Spleen (tissue), 11 donors: Measurements from ENCODE around the gene NHERF1. TPM values are rescaled to one million over a fixed set of nuclear protein-coding genes. Genes with fewer than 3 reads are reported as not detected.

ENCODE experiments used
- DNase-seq: peaks from one replicate; pipeline ENCODE4 v3.0.0-alpha.2; 2020
- H3K27ac ChIP-seq, 8 donors: fragments of 200-600 bp; sonication (generic) in 7 of 8; 1 replicate in 4 of 8; 2 replicates in 4 of 8; pipeline versions ENCODE4 v1.5.0 to v1.8.0; 2016 to 2021; ENCODE audit warnings: inconsistent platforms in 4 of 8, mild to moderate bottlenecking in 4 of 8, moderate library complexity in 1 of 8
- H3K27me3 ChIP-seq, 7 donors: fragments of 200-600 bp; sonication (generic) in 6 of 7; replicated peaks in 1 of 7; 1 replicate in 4 of 7; 2 replicates in 3 of 7; pipeline versions ENCODE4 v1.5.0 to v1.8.0; 2016 to 2021; ENCODE audit warnings: inconsistent platforms in 3 of 7, mild to moderate bottlenecking in 1 of 7
- H3K36me3 ChIP-seq, 6 donors: fragments of 200-600 bp; sonication (generic) in 5 of 6; 1 replicate in 4 of 6; 2 replicates in 2 of 6; pipeline versions ENCODE4 v1.5.0 to v1.8.0; 2016 to 2021; ENCODE audit warnings: inconsistent platforms in 2 of 6
- H3K4me1 ChIP-seq, 6 donors: fragments of 200-600 bp; sonication (generic) in 5 of 6; 1 replicate in 3 of 6; 2 replicates in 3 of 6; pipeline versions ENCODE4 v1.5.0 to v1.8.0; 2016 to 2021; ENCODE audit warnings: inconsistent platforms in 3 of 6
- H3K4me3 ChIP-seq, 8 donors: fragments of 200-600 bp; sonication (generic) in 7 of 8; 1 replicate in 4 of 8; 2 replicates in 4 of 8; pipeline versions ENCODE4 v1.5.0 to v1.8.0; 2016 to 2021; ENCODE audit warnings: inconsistent platforms in 4 of 8, mild to moderate bottlenecking in 4 of 8, moderate library complexity in 2 of 8
- H3K9me3 ChIP-seq, 8 donors: fragments of 200-600 bp; sonication (generic) in 7 of 8; 1 replicate in 4 of 8; 2 replicates in 4 of 8; pipeline versions ENCODE4 v1.5.0 to v1.8.0; 2016 to 2021; ENCODE audit warnings: inconsistent platforms in 4 of 8
- POLR2A ChIP-seq, 3 donors: fragments of 450-650 bp; IDR thresholded peaks; one replicate each; pipeline ENCODE4 v1.5.1; 2017; ENCODE audit warnings: antibody characterized with exemption in 3 of 3, mild to moderate bottlenecking in 1 of 3
- POLR2AphosphoS5 ChIP-seq, 3 donors: sonication (generic); formaldehyde crosslinking; IDR thresholded peaks; one replicate each; pipeline ENCODE4 v1.5.1; 2017; ENCODE audit warnings: antibody characterized with exemption in 3 of 3
- WGBS, 5 donors: extraction: QIAGEN DNeasy Blood & Tissue Kit in 3 of 5; methylation state at CpG; one replicate each; pipeline versions ENCODE4 v1.1.5 to v1.1.7; 2013 to 2018; 5-methylcytosine and 5-hydroxymethylcytosine counted together
- intact Hi-C: fragments of 100-400 bp; cut with DNase I; formaldehyde crosslinking; loops from one replicate; pipeline ENCODE4 v1.15.0; 2023; ENCODE audit warnings: low total_unique reads
- polyA plus RNA-seq, 3 donors: library from polyadenylated mRNA; stranded (reverse); fragments of 200-250 nt; gene quantifications; one replicate each; pipeline ENCODE4 v1.2.1, GENCODE V29; 2013
- total RNA-seq, 7 donors: library from RNA; depleted of rRNA in 3 of 7; stranded (reverse); fragments of >200 nt in 3 of 7; fragmentation: NEBNext Ultra II Directional in 4 of 7; extraction: Animal tissue kit (Norgen Biotek cat#: 25700) in 4 of 7; gene quantifications; one replicate each; pipeline versions ENCODE4 v1.1.0 to v1.2.1, GENCODE V29; 2016 to 2021
- TF ChIP-seq, protein P1 (sequence below), 11 experiments: fragments of 200-600 bp in 7 of 11; fragments of 450-650 bp in 4 of 11; sonication (generic) in 4 of 11; IDR thresholded peaks in 8 of 11; conservative IDR thresholded peaks in 3 of 11; 1 replicate in 7 of 11; 2 replicates in 4 of 11; pipeline versions ENCODE4 v1.4.0 to v1.8.0; 2016 to 2021; ENCODE audit warnings: antibody characterized with exemption in 11 of 11, inconsistent platforms in 4 of 11, mild to moderate bottlenecking in 1 of 11
- donor health status: healthy with polysubstance abuse.
- donor health status: DM: no; HTN: no; CAD: no; lungs with moderate emphysema.
- donor health status: DM: no; HTN: no; CAD: no.
- donor health status: Bipolar disorder and iron deficiency.
- donor health status: healthy.
- donor health status: DM: no; HTN: no; CAD: no.
- donor health status: DM: yes; HTN: yes; CAD: no.

The NHERF1 gene
- total and polyA plus RNA-seq, 10 donors, result 28.7 to 85.6 (median 52.0) TPM

DNA sequence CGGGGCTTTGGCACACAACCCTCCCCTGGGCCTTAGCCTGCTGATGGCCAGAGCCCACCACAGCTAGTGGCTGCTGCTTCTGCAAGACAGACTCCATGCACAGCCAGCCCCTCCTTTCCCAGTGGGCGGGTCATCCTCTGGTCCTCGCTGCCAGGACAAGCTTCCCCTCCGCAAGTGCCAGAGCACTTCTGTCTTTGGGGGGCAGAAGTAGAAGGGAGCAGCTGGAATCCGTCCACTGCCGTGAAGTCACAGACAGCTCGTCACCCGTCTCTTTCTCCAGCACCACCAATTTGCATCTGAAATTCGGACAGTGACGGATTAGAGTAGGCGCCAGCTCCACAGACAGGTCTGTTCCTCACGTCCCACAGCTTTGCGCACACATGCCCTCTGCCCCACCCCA, 59.0 kb downstream of the NHERF1 start:
- intact Hi-C loops, result no loop called here
- no peak for DNase-seq
- 87 to 90% (median 88%) methylated on average over 12 to 13 of the region's 13 CpGs for WGBS, 5 donors
- H3K4me3 ChIP-seq, result no peak overlapping the region
- H3K27me3 ChIP-seq, result no peaks in the 10 kb centered on the region
- TF ChIP-seq POLR2A (IDR thresholded peaks at IDR 0.05) (no peak), POLR2AphosphoS5 (IDR thresholded peaks at IDR 0.05) (no peak)
- TF ChIP-seq, protein P1, sequence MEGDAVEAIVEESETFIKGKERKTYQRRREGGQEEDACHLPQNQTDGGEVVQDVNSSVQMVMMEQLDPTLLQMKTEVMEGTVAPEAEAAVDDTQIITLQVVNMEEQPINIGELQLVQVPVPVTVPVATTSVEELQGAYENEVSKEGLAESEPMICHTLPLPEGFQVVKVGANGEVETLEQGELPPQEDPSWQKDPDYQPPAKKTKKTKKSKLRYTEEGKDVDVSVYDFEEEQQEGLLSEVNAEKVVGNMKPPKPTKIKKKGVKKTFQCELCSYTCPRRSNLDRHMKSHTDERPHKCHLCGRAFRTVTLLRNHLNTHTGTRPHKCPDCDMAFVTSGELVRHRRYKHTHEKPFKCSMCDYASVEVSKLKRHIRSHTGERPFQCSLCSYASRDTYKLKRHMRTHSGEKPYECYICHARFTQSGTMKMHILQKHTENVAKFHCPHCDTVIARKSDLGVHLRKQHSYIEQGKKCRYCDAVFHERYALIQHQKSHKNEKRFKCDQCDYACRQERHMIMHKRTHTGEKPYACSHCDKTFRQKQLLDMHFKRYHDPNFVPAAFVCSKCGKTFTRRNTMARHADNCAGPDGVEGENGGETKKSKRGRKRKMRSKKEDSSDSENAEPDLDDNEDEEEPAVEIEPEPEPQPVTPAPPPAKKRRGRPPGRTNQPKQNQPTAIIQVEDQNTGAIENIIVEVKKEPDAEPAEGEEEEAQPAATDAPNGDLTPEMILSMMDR (IDR thresholded peaks at IDR 0.05 in 8 of 11, conservative IDR thresholded peaks at IDR 0.05 in 3 of 11), result no peak
- H3K4me1 ChIP-seq, result peaks cover 0 to 36% (median 8%) of the 10 kb centered on the region in 6 donors
- no peak overlapping the region for H3K27ac ChIP-seq
- peaks cover 0 to 81% (median 25%) of the 10 kb centered on the region in 6 donors for H3K36me3 ChIP-seq
- H3K9me3 ChIP-seq, result no peaks in the 10 kb centered on the region

DNA sequence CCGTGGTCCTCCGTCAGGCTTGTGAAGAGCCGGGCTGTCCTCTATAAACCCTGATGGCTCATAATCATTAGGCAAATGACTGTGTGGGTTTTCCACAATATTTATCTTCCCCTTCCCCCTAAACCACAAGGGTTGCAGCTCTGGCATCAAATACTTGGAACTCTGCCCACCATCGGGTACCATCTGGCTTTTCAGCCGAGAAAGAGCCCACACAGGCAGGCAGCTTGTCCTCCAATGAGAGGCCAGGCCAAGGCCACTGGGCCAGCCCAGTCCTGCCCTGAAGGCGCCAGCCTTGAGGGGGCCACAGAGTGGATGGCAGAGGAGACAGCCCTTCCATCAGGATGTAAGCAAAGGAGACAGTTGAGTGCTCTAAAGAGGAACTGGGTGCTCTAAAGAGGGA, 59.5 kb downstream of the NHERF1 start:
- DNase-seq, result no peak
- 35 to 64% (median 56%) methylated on average over 6 of the region's 6 CpGs for WGBS, 5 donors
- Histone ChIP-seq H3K27me3 (no peaks in the 10 kb centered on the region), H3K27ac (no peak overlapping the region), H3K36me3 (peaks cover 0 to 80% (median 23%) of the 10 kb centered on the region in 6 donors), H3K4me1 (peaks cover 0 to 41% (median 11%) of the 10 kb centered on the region in 6 donors), H3K9me3 (no peaks in the 10 kb centered on the region), H3K4me3 (no peak overlapping the region)
- intact Hi-C loops, result no loop called here
- no peak for TF ChIP-seq POLR2A (IDR thresholded peaks at IDR 0.05)
- TF ChIP-seq POLR2AphosphoS5 (IDR thresholded peaks at IDR 0.05), result no peak
- TF ChIP-seq, protein P1 (IDR thresholded peaks at IDR 0.05 in 8 of 11, conservative IDR thresholded peaks at IDR 0.05 in 3 of 11), result no peak

DNA sequence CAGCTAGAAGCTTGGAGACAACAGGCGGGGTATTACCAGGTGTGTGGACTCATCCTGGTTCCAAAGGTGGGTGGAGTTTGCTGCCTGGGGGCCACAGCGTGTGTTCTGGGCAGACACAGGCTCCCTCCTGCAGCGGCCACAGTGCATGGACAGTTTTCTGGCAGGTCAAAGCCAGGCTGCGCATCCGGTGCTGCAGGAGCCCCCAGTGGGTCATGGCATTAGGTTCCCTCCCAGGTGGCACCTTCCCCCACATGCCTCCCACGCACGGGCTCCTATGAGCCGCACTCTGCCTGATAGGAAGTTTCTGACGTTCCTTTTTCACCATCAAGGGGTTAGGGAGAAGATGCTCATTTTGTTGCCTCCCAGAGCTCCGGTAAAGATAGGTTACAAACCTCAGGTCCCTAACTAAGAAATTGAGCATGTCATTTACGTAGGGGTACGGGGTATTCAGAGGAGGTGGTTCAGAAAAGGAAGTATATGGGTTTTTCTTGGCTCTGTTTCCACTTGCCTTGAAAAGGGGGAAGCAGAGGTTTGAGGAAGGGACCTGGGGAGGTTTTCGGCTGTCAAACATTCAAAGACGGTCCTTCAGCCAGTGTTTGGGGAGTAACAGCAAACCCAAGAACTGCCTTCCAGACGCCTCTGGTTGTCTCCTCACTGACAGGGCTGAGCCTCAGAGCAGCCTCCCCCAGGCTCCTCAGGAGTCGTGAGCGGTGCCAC, 60.4 kb downstream of the NHERF1 start:
- WGBS, 5 donors, result 54 to 79% (median 62%) methylated on average over 16 to 17 of the region's 17 CpGs
- peaks cover 0 to 51% (median 13%) of the 10 kb centered on the region in 6 donors for H3K4me1 ChIP-seq

More for the DNA sequence above, 60.4 kb downstream of the NHERF1 start:
- intact Hi-C loops, result no loop called here
- H3K27ac ChIP-seq, result no peak overlapping the region
- H3K9me3 ChIP-seq, result no peaks in the 10 kb centered on the region
- no peak overlapping the region for H3K4me3 ChIP-seq
- no peak for DNase-seq
- H3K36me3 ChIP-seq, result peaks cover 0 to 80% (median 17%) of the 10 kb centered on the region in 6 donors
- no peaks in the 10 kb centered on the region for H3K27me3 ChIP-seq
- TF ChIP-seq POLR2A (IDR thresholded peaks at IDR 0.05) (no peak), POLR2AphosphoS5 (IDR thresholded peaks at IDR 0.05) (no peak)
- TF ChIP-seq, protein P1 (IDR thresholded peaks at IDR 0.05 in 8 of 11, conservative IDR thresholded peaks at IDR 0.05 in 3 of 11), result no peak
